NOMO-1 (cell line): ENCODE measurements around the gene ITGA8.
"Not testable (repeated sequence)": the region's sequence is repeated elsewhere in the genome, so short reads cannot be mapped to it uniquely, and the experiment has no call there.

ENCODE experiments used
- DNase-seq, 2 experiments: peaks; one replicate each; lab custom pipeline; 2025; ENCODE audit not compliant: unreplicated experiment in 2 of 2; lab: John Stamatoyannopoulos, UW

The ITGA8 gene

GRCh38 chr10:15719899-15720634 is at the start of gene ITGA8:
TSS of gene ITGA8 (minus strand) at chr10:15719922. CDS start at chr10:15719771, 151 bp downstream.
- no peak for DNase-seq

- DNase-seq: no peak
These were observed 45.3 kb upstream of the ITGA8 start for GRCh38 chr10:15764892-15765454.

GRCh38 chr10:15763006-15763405 is 43.3 kb upstream of the ITGA8 start:
- no peak for DNase-seq

- not testable (repeated sequence) for DNase-seq
These were observed 42.5 kb upstream of the ITGA8 start for GRCh38 chr10:15762239-15762638.

- not testable (repeated sequence) for DNase-seq
These were observed 41.5 kb upstream of the ITGA8 start for GRCh38 chr10:15761224-15761623.

GRCh38 chr10:15760681-15761080 is 41.0 kb upstream of the ITGA8 start:
- DNase-seq: no peak

- DNase-seq: no peak
These were observed 39.5 kb upstream of the ITGA8 start for GRCh38 chr10:15759265-15759664.

GRCh38 chr10:15758618-15759017 is 38.9 kb upstream of the ITGA8 start:
- no peak for DNase-seq

GRCh38 chr10:15754937-15755336 is 35.2 kb upstream of the ITGA8 start:
- DNase-seq: no peak

GRCh38 chr10:15751046-15751445 is 31.3 kb upstream of the ITGA8 start:
- DNase-seq: no peak

- DNase-seq: no peak
These were observed 28.4 kb upstream of the ITGA8 start for GRCh38 chr10:15748126-15748525.

- DNase-seq: no peak
These were observed 27.9 kb upstream of the ITGA8 start for GRCh38 chr10:15747632-15748031.

GRCh38 chr10:15745751-15746150 is 26.0 kb upstream of the ITGA8 start:
- DNase-seq: no peak

GRCh38 chr10:15744217-15744865 is 24.6 kb upstream of the ITGA8 start:
- DNase-seq: peak in 1 of 2 experiments; percentile 33

GRCh38 chr10:15743443-15743842 is 23.7 kb upstream of the ITGA8 start:
- no peak for DNase-seq

GRCh38 chr10:15742836-15743235 is 23.1 kb upstream of the ITGA8 start:
- DNase-seq: no peak

- DNase-seq: no peak
These were observed 22.4 kb upstream of the ITGA8 start for GRCh38 chr10:15742102-15742501.

GRCh38 chr10:15741581-15741980 is 21.9 kb upstream of the ITGA8 start:
- no peak for DNase-seq

- no peak for DNase-seq
These were observed 20.5 kb upstream of the ITGA8 start for GRCh38 chr10:15740261-15740660.

- DNase-seq: no peak
These were observed 19.7 kb upstream of the ITGA8 start for GRCh38 chr10:15739254-15739970.

GRCh38 chr10:15738270-15738925 is 18.7 kb upstream of the ITGA8 start:
- DNase-seq: no peak
